Colonic mucosa (tissue), 4 donors: ENCODE measurements around the gene ZBTB38. TPM values are rescaled to one million over a fixed set of nuclear protein-coding genes. Genes with fewer than 3 reads are reported as not detected.
A peak's percentile ranks its signal among the peaks of the same experiment; 100 is the strongest.

ENCODE experiments used
- DNase-seq: peaks from one replicate; pipeline ENCODE4 v3.0.0-alpha.2; 2020
- H3K27ac ChIP-seq: fragments of 200-600 bp; one replicate; pipeline ENCODE4 v1.8.0; 2021
- H3K27me3 ChIP-seq: fragments of 200-600 bp; one replicate; pipeline ENCODE4 v1.8.0; 2021
- H3K36me3 ChIP-seq: fragments of 200-600 bp; one replicate; pipeline ENCODE4 v1.8.0; 2021
- H3K4me1 ChIP-seq: fragments of 200-600 bp; one replicate; pipeline ENCODE4 v1.8.0; 2021; ENCODE audit warnings: mild to moderate bottlenecking
- H3K4me3 ChIP-seq: fragments of 200-600 bp; one replicate; pipeline ENCODE4 v1.8.0; 2021
- H3K9ac ChIP-seq, 2 donors: one replicate each; pipeline ENCODE4 v1.7.0; 2013; ENCODE audit warnings: control low read depth in 2 of 2, low read depth in 2 of 2, low read length in 2 of 2
- H3K9me3 ChIP-seq: fragments of 200-600 bp; one replicate; pipeline ENCODE4 v1.8.0; 2021
- intact Hi-C: fragments of 100-400 bp; cut with DNase I; formaldehyde crosslinking; loops from one replicate; pipeline ENCODE4 v1.14.1; 2022
- total RNA-seq, 2 donors: library from RNA; stranded (reverse); fragmentation: NEBNext Ultra II Directional in 1 of 2; extraction: Animal tissue kit (Norgen Biotek cat#: 25700) in 1 of 2; gene quantifications; one replicate each; pipeline ENCODE4 v1.2.1, GENCODE V29; 2021
- TF ChIP-seq, protein P1 (sequence below): fragments of 200-600 bp; IDR thresholded peaks from one replicate; pipeline ENCODE4 v1.8.0; 2022; ENCODE audit warnings: antibody characterized with exemption, mild to moderate bottlenecking
- donor health status: healthy.
- donor health status: DM: no; HTN: no; CAD: no.
- donor health status: DM: no; HTN: no; CAD: no.

Gene ZBTB38
- total RNA-seq, 2 donors from 2014 or later, result 95.5 to 112 TPM

DNA sequence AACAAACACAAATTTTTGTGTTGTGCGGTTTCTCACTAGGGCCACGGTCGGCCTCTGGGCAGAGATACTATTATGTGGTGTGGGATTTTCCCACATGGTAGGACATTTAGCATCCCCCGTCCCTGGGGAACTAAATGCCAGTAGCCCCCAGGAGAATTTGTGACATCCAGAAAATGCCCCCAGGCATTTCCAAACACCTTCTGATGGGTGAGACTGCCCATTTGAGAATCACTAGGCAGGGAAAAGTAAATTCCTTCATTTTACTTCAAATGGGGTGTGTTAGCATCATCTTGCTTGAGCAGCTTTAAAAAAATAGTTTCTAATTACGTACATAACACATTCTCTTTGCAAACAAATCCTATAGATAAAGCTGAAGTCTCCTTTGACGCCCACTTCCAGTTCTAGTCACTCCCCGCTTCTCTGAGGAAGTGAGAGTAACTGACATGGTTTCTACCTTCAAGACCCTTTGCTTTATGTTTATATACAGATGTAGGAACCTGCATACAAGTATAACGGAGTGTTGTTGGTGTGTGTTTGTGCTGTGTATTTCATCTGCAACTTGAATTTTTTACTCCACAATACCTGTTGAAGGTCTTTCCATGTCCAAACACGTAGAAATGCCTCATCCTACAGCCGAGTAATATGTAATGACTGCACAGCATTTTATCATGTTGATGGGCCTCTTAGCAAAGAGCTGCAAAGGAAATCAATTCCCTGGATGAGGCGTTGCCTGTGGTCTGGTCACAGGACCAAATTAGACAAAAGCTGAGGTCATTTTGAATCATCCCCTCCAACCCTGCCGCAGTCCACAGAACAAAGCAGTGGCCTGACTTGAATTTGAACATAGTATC, 31.4 kb upstream of the ZBTB38 start:
- TF ChIP-seq, protein P1, sequence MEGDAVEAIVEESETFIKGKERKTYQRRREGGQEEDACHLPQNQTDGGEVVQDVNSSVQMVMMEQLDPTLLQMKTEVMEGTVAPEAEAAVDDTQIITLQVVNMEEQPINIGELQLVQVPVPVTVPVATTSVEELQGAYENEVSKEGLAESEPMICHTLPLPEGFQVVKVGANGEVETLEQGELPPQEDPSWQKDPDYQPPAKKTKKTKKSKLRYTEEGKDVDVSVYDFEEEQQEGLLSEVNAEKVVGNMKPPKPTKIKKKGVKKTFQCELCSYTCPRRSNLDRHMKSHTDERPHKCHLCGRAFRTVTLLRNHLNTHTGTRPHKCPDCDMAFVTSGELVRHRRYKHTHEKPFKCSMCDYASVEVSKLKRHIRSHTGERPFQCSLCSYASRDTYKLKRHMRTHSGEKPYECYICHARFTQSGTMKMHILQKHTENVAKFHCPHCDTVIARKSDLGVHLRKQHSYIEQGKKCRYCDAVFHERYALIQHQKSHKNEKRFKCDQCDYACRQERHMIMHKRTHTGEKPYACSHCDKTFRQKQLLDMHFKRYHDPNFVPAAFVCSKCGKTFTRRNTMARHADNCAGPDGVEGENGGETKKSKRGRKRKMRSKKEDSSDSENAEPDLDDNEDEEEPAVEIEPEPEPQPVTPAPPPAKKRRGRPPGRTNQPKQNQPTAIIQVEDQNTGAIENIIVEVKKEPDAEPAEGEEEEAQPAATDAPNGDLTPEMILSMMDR, result no peak
- Histone ChIP-seq H3K9me3 (no peaks in the 10 kb centered on the region), H3K4me3 (no peak overlapping the region), H3K9ac (peak overlapping the region in 1 of 2 donors; percentile 3), H3K36me3 (no peaks in the 10 kb centered on the region), H3K27ac (no peak overlapping the region), H3K27me3 (no peaks in the 10 kb centered on the region), H3K4me1 (peaks cover 17% of the 10 kb centered on the region)
- intact Hi-C loops, result no loop called here
- no peak for DNase-seq

DNA sequence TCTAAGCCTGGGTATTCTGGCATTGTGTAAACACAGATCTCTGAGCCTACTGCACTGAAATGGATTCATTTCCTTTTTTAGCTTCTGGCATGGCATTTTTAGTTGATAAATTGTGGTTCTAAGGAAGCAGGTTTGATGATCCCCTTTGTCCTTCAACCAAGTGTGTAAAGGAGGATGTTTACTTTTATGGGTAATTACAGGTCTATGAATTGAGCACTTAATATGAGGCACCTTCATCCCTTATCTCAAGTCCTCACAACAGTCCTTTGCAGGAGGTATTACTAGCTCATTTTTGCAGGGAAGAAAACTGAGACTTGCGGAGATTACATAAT, 30.8 kb upstream of the ZBTB38 start:
- TF ChIP-seq, protein P1, result no peak
- H3K4me1 ChIP-seq, result peaks cover 14% of the 10 kb centered on the region
- intact Hi-C loops, result no loop called here
- H3K9ac ChIP-seq, result peak overlapping the region in 1 of 2 donors; percentile 3
- no peaks in the 10 kb centered on the region for H3K27me3 ChIP-seq
- H3K4me3 ChIP-seq, result no peak overlapping the region
- H3K9me3 ChIP-seq, result no peaks in the 10 kb centered on the region
- no peaks in the 10 kb centered on the region for H3K36me3 ChIP-seq
- no peak for DNase-seq
- H3K27ac ChIP-seq, result no peak overlapping the region

DNA sequence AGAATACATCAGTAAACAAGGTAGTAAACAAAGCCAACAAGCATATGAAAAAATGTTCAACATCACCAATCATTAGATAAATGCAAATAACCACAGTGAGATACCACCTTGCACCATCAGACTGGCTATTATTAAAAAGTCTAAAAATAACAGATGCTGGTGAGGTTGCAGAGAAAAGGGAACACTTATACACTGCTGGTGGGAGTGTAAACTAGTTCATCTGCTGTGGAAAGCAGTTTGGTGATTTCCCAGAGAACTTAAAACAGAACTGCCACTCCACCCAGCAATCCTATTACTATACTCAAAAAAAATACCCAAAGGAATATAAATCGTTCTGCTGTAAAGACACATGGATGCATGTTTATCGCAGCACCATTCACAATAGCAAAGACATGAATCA, 30.3 kb upstream of the ZBTB38 start:
- H3K4me1 ChIP-seq, result peaks cover 9% of the 10 kb centered on the region
- TF ChIP-seq, protein P1, result no peak

DNA sequence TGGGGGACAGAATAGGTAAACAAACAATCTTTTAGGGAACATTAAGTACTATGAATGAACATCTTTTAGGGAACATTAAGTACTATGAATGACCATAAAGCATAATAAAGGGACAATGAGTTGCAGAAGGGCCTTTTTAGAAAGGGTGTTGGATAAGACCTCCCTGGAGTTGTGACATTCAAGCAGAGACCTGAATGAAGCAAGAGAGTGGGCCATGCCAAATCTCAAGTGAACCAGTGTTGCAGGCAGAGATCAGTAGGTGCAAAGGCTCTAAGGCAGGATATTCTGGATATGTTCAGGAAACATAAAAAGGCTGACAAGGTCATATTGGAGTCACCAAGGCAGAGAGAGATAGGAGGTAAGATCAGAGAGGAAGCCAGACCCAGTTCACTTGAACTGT, 29.4 kb upstream of the ZBTB38 start:
- Histone ChIP-seq H3K9ac (no peak overlapping the region), H3K4me1 (no peaks in the 10 kb centered on the region), H3K27ac (no peak overlapping the region), H3K4me3 (no peak overlapping the region), H3K9me3 (no peaks in the 10 kb centered on the region), H3K36me3 (no peaks in the 10 kb centered on the region), H3K27me3 (no peaks in the 10 kb centered on the region)
- TF ChIP-seq, protein P1, result no peak
- intact Hi-C loops, result no loop called here
- DNase-seq, result no peak

More for the DNA sequence above, 30.3 kb upstream of the ZBTB38 start:
- Histone ChIP-seq H3K4me3 (no peak overlapping the region), H3K36me3 (no peaks in the 10 kb centered on the region), H3K27ac (no peak overlapping the region), H3K9me3 (no peaks in the 10 kb centered on the region), H3K27me3 (no peaks in the 10 kb centered on the region), H3K9ac (no peak overlapping the region)
- intact Hi-C loops, result no loop called here
- DNase-seq, result no peak

DNA sequence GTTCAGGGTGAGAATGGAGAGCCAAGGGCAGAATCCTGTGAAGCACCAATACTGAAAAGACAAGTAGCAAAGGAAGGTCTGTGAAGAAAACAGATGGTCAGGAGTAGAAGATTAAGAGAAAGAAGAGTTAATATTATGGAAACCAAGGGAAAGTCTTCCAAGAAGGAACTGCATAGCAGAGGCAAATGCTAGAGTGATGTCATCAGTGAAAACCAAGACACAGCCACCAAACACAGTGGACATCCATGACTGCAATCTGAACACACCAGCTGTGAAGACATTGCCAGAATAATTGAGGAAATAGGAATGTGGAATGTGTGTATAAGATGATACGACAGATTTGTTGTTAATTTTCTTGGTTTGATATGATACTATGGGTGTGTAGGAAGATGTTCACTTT, 26.8 kb upstream of the ZBTB38 start:
- no peaks in the 10 kb centered on the region for H3K9me3 ChIP-seq
- TF ChIP-seq, protein P1, result no peak
- H3K27me3 ChIP-seq, result no peaks in the 10 kb centered on the region
- no peaks in the 10 kb centered on the region for H3K4me1 ChIP-seq
- no peak overlapping the region for H3K27ac ChIP-seq
- DNase-seq, result no peak
- intact Hi-C loops, result no loop called here
- no peak overlapping the region for H3K4me3 ChIP-seq
- no peaks in the 10 kb centered on the region for H3K36me3 ChIP-seq
- no peak overlapping the region for H3K9ac ChIP-seq
